Panc1 (cell line): ENCODE measurements around the gene BPIFA2. TPM values are rescaled to one million over a fixed set of nuclear protein-coding genes. Genes with fewer than 3 reads are reported as not detected.

ENCODE experiments used
- ATAC-seq: fragments of 200-7000 bp; cut with Tn5 transposase; 2 replicates; pipeline ENCODE4 v1.9.1; 2020; ENCODE audit warnings: mild to moderate bottlenecking, moderate library complexity
- BruUV-seq: library from RNA; stranded (reverse); fragments of 400-500 nt; replicated peaks from 2 replicates; lab custom pipeline; 2021; lab: Mats Ljungman, UMichigan
- CTCF ChIA-PET: fragments of 300-600 bp; sonication (Branson Sonifier 250); formaldehyde crosslinking; loops from one replicate; lab custom pipeline; 2022; ENCODE audit warnings: antibody characterized with exemption; lab: Charles Lee
- POLR2A ChIA-PET: fragments of 300-600 bp; sonication (Branson Sonifier 250); formaldehyde crosslinking; loops from one replicate; lab custom pipeline; 2022; ENCODE audit warnings: antibody characterized with exemption; lab: Charles Lee
- DNase-seq: peaks from one replicate; pipeline ENCODE4 v3.0.0-alpha.2; 2010; ENCODE audit warnings: low read depth, low spot score
- H3K27ac ChIP-seq: 2 replicates; pipeline ENCODE4 v1.5.1; 2011; ENCODE audit warnings: mild to moderate bottlenecking, low read length, inconsistent platforms
- H3K27me3 ChIP-seq: fragments of 200-500 bp; sonication (Bioruptor generic); 2 replicates; pipeline ENCODE4 v1.6.0; 2014; ENCODE audit warnings: low read length, inconsistent platforms; ENCODE audit not compliant: control insufficient read depth, insufficient read depth
- H3K36me3 ChIP-seq: fragments of 200-500 bp; sonication (Bioruptor generic); 2 replicates; pipeline ENCODE4 v1.5.1; 2014; ENCODE audit warnings: inconsistent platforms, mild to moderate bottlenecking, low read length, moderate library complexity; ENCODE audit not compliant: control insufficient read depth, insufficient read depth
- H3K4me1 ChIP-seq: 2 replicates; pipeline ENCODE4 v1.5.1; 2011; ENCODE audit warnings: inconsistent platforms, mild to moderate bottlenecking, low read length, moderate library complexity; ENCODE audit not compliant: control insufficient read depth, insufficient read depth
- H3K4me3 ChIP-seq, 2 experiments: 2 replicates each; pipeline ENCODE4 v1.5.1; 2011 to 2012; ENCODE audit warnings: low read depth in 2 of 2, low read length in 2 of 2, mild to moderate bottlenecking in 2 of 2, inconsistent platforms in 1 of 2, moderate library complexity in 1 of 2
- H3K9me3 ChIP-seq: fragments of 200-500 bp; sonication (Bioruptor generic); 2 replicates; pipeline ENCODE4 v1.5.1; 2014; ENCODE audit warnings: low read depth, mild to moderate bottlenecking, inconsistent platforms, low read length, moderate library complexity; ENCODE audit not compliant: control insufficient read depth, insufficient read depth
- POLR2AphosphoS5 ChIP-seq: IDR thresholded peaks from 2 replicates; pipeline ENCODE4 v1.6.1; 2012; ENCODE audit warnings: mild to moderate bottlenecking, low read depth, low read length, moderate library complexity
- SIN3A ChIP-seq: IDR thresholded peaks from 2 replicates; pipeline ENCODE4 v1.6.1; 2012; ENCODE audit warnings: low read depth, mild to moderate bottlenecking, low read length, moderate library complexity, borderline replicate concordance; ENCODE audit not compliant: insufficient read depth
- TCF7L2 ChIP-seq: IDR thresholded peaks from 2 replicates; pipeline ENCODE4 v1.6.1; 2011; ENCODE audit warnings: mild to moderate bottlenecking, low read depth, low read length, inconsistent platforms
- in situ Hi-C: cut with HindIII; loops from 2 replicates; pipeline ENCODE4 v1.10.0; 2016; ENCODE audit warnings: low sequenced_read_pairs, low pct_unique_long_range_greater_than_20kb
- intact Hi-C: fragments of 100-400 bp; cut with micrococcal nuclease; formaldehyde crosslinking; loops from one replicate; pipeline ENCODE4 v1.10.0; 2022; ENCODE audit not compliant: unreplicated experiment
- total RNA-seq: library from RNA; stranded (reverse); gene quantifications from one replicate; pipeline ENCODE4 v1.2.1, GENCODE V29; 2021; ENCODE audit not compliant: unreplicated experiment
- TF ChIP-seq, protein P1 (sequence below), 2 experiments: IDR thresholded peaks; 2 replicates each; pipeline ENCODE4 v1.6.1; 2011 to 2012; ENCODE audit warnings: low read depth in 2 of 2, control low read depth in 1 of 2, low read length in 1 of 2, mild to moderate bottlenecking in 1 of 2, moderate library complexity in 1 of 2; ENCODE audit not compliant: insufficient read depth in 1 of 2
- TF ChIP-seq, protein P2 (sequence below): fragments of 450-650 bp; IDR thresholded peaks from 2 replicates; pipeline ENCODE4 v1.5.1; 2017; ENCODE audit warnings: mild to moderate bottlenecking

Gene BPIFA2
- total RNA-seq, 1 experiment from 2014 or later: not detected

DNA sequence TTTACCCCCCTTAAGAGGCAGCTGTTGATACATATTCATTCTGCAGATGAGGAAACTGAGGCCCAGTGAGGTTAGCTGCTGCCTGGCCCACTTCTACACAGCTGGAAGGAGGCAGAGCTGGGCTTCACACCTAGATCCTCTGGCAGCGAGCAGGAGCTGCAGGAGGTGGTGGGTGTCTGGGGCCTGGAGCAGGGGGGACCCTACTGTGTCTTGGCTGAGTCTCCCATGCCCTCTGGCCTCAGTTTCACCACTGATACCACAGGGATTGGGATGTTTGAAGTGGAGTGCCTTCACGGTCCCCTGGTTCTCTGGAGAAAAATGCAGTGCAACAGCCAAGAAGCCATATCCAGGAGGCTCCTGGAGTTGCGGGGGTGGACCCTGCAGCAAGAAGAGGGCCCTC, 8.2 kb upstream of the BPIFA2 start:
- TF ChIP-seq, protein P1, sequence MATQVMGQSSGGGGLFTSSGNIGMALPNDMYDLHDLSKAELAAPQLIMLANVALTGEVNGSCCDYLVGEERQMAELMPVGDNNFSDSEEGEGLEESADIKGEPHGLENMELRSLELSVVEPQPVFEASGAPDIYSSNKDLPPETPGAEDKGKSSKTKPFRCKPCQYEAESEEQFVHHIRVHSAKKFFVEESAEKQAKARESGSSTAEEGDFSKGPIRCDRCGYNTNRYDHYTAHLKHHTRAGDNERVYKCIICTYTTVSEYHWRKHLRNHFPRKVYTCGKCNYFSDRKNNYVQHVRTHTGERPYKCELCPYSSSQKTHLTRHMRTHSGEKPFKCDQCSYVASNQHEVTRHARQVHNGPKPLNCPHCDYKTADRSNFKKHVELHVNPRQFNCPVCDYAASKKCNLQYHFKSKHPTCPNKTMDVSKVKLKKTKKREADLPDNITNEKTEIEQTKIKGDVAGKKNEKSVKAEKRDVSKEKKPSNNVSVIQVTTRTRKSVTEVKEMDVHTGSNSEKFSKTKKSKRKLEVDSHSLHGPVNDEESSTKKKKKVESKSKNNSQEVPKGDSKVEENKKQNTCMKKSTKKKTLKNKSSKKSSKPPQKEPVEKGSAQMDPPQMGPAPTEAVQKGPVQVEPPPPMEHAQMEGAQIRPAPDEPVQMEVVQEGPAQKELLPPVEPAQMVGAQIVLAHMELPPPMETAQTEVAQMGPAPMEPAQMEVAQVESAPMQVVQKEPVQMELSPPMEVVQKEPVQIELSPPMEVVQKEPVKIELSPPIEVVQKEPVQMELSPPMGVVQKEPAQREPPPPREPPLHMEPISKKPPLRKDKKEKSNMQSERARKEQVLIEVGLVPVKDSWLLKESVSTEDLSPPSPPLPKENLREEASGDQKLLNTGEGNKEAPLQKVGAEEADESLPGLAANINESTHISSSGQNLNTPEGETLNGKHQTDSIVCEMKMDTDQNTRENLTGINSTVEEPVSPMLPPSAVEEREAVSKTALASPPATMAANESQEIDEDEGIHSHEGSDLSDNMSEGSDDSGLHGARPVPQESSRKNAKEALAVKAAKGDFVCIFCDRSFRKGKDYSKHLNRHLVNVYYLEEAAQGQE (IDR thresholded peaks at IDR 0.05; ENCODE audit: insufficient read depth in 1 of 2, low read depth in 2 of 2, low read length in 1 of 2): no peak
- TF ChIP-seq TCF7L2 (no peak), SIN3A (no peak), POLR2AphosphoS5 (no peak)
- TF ChIP-seq, protein P2, sequence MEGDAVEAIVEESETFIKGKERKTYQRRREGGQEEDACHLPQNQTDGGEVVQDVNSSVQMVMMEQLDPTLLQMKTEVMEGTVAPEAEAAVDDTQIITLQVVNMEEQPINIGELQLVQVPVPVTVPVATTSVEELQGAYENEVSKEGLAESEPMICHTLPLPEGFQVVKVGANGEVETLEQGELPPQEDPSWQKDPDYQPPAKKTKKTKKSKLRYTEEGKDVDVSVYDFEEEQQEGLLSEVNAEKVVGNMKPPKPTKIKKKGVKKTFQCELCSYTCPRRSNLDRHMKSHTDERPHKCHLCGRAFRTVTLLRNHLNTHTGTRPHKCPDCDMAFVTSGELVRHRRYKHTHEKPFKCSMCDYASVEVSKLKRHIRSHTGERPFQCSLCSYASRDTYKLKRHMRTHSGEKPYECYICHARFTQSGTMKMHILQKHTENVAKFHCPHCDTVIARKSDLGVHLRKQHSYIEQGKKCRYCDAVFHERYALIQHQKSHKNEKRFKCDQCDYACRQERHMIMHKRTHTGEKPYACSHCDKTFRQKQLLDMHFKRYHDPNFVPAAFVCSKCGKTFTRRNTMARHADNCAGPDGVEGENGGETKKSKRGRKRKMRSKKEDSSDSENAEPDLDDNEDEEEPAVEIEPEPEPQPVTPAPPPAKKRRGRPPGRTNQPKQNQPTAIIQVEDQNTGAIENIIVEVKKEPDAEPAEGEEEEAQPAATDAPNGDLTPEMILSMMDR: no peak
- intact Hi-C loops (no loop called here), in situ Hi-C loops (no loop called here)
- H3K36me3 ChIP-seq: no peaks in the 10 kb centered on the region
- no peak overlapping the region for H3K4me3 ChIP-seq
- no peaks in the 10 kb centered on the region for H3K4me1 ChIP-seq
- no peak overlapping the region for H3K27ac ChIP-seq
- ATAC-seq: no peak
- BruUV-seq: no TSS peak
- CTCF ChIA-PET: no interaction called here
- H3K27me3 ChIP-seq: peaks cover 20% of the 10 kb centered on the region
- H3K9me3 ChIP-seq: no peaks in the 10 kb centered on the region
- DNase-seq: no peak
- POLR2A ChIA-PET: no interaction called here

DNA sequence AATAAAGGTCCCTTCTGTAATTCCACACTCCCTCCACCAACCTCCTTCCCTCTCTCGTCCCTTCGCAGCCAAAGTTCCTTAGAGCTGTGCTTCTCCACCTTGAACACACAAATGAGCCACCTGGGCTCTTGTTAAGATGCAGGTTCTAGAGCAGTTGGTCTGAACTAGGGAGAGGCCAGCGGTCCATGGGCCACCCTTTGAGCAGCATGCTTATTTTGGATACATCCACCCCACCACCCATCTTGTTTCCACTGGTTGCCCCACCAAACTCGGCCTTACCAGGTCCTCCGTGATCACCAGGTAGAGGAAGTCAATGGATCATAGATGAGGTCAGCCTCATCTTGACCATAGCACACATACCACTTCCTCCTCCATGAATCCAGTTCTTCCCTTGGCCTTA, 7.3 kb upstream of the BPIFA2 start:
- intact Hi-C loops: no loop called here
- in situ Hi-C loops: no loop called here

More for the DNA sequence above, 7.3 kb upstream of the BPIFA2 start:
- Histone ChIP-seq H3K36me3 (no peaks in the 10 kb centered on the region), H3K27ac (no peak overlapping the region), H3K9me3 (no peaks in the 10 kb centered on the region), H3K27me3 (peaks cover 17% of the 10 kb centered on the region), H3K4me3 (no peak overlapping the region), H3K4me1 (no peaks in the 10 kb centered on the region; the same call in 1 of the 2 replicates)
- no peak for ATAC-seq
- TF ChIP-seq SIN3A (no peak), TCF7L2 (no peak), POLR2AphosphoS5 (no peak)
- TF ChIP-seq, protein P1 (IDR thresholded peaks at IDR 0.05; ENCODE audit: insufficient read depth in 1 of 2, low read depth in 2 of 2, low read length in 1 of 2): no peak
- TF ChIP-seq, protein P2: no peak
- BruUV-seq: no TSS peak
- CTCF ChIA-PET: interaction anchor here (0.7 kb wide), 1 partner anchor 70 kb away, joined by 4 read pairs; no protein-coding TSS in a partner anchor
- DNase-seq: no peak
- POLR2A ChIA-PET: no interaction called here
